HG02642 (cell line): ENCODE results near the gene HLA-DRB5.
"Not testable (repeated sequence)": the region's sequence is repeated elsewhere in the genome, so short reads cannot be mapped to it uniquely, and the experiment has no call there.

Experiments used
- ATAC-seq: cut with Tn5 transposase; IDR thresholded peaks from one replicate; pipeline ENCODE4 v1.9.1; 2021; ENCODE audit warnings: mild to moderate bottlenecking; ENCODE audit not compliant: unreplicated experiment, poor library complexity

The HLA-DRB5 gene

GRCh38 chr6:32517654-32518445 lies 12.2 kb downstream of the HLA-DRB5 start:
- ATAC-seq = no peak

DNA sequence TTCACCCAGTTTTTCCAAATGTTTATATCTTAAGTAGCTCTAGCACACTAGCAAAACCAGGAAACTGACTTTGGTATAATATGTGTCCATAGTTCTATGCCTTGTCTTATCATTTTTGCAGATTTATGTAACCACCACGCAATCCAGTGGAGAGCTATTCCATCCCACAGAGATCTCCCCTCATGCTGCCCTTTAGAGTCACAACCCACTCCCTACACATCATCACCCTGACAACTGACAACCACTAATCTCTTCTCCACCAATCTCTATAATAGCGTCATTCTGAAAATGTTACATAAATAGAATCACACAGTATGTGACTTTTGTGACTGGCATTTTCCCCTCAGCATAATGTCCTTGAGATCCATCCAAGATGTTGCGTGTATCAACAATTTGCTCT lies 29.1 kb downstream of the HLA-DRB5 start:
- ATAC-seq = no peak

- ATAC-seq = no peak
Measured at GRCh38 chr6:32492351-32492750, 37.7 kb downstream of the HLA-DRB5 start.

- ATAC-seq = no peak
Measured at GRCh38 chr6:32491700-32492099, 38.4 kb downstream of the HLA-DRB5 start.

GRCh38 chr6:32488083-32488482 lies 42.0 kb downstream of the HLA-DRB5 start:
- no peak for ATAC-seq

GRCh38 chr6:32484614-32484998 lies 45.5 kb downstream of the HLA-DRB5 start:
- no peak for ATAC-seq

DNA sequence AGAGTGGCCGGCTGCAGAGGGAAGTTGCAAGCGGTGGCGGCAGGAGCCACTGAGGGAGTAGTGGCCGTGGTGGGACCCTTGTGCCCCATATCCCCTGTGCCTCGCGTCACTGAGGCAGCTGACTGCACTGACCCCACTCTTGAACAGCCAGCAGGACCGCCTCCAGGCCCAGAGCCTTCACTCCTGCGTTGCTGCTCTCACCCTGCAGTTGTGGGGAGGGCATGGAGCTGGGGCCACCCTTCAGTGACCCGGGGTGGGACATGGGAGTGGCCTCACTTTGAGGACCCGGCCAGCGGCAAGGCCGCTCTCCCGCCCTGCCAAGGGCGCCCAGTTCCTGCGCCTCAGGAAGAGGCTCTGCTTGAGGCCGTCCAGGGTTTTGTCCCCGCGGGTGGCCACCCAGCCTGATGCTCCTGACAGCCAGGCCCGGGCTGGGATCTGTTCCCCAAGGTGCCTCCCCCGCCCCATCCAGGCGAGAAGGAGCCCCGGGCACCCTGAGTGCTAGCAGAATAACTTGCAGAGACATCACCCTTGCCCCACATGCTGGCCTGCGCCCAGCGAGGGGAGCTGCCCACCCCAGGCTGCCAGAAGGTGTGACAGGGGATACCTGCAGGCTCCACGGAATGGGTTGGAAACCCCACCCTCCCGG lies 46.0 kb downstream of the HLA-DRB5 start:
- no peak for ATAC-seq

DNA sequence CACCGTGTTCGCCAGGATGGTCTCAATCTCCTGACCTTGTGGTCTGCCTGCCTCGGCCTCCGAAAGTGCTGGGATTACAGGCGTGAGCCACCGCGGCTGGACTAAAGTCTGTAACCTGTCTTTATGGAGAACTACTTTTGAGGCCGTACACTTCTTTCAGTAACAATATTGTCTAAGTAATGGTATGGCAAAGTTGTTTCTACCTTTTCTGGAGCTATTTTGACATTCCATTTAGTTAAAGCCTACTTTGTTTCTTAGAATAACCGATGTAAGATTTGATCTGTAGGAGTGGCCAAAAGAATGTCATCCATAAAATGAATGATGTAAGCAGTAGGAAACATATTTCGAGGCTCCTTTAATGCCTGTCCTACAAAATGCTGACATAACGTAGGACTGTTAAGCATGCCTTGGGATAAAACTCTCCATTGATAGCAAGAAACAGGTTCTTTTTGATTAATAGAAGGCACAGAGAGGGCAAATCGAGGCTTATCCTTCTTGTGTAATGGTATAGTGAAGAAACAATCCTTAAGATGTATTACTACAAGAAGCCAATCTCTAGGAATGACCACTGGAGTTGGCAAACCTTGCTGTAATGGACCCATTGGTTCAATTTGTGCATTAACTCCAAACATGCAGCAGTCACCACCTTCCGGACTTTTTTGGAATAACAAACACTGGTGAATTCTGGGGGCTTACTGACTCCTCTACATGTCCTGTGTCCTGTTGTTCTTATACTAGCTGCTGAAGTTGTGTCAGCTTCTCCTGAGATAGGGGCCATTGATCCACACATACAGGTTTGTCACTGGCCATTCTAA lies 54.5 kb downstream of the HLA-DRB5 start:
- ATAC-seq = no peak

- ATAC-seq = peak; percentile 98
Measured at GRCh38 chr6:32473376-32474348, 56.4 kb downstream of the HLA-DRB5 start.

DNA sequence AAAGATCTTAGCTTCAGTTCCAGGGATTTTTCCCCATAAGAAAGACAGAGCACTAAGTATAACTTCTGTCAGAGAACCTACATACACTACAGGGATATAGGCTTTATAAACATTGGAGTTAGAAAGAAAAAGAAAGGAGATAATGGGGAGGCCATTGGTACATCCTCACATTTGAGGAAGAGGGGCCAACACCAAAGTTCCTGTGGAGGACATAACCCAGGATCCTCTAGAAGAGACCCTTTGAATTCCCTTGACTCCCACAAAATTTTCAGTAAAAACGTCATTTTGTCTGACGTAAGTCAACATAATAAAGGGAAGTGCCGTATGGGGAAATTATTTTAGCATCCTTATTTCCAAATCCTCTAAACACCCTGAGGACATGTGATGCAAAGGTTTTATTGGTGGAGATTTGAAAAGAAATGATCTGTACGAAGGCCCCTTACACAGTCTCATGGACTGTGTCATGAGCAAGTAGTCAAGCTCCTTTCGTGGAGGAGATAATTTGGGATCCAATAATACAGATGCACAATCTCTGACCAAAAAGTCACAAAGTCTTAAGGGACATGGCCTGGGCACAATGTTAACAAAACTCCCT lies 57.2 kb downstream of the HLA-DRB5 start:
- ATAC-seq = no peak

GRCh38 chr6:32467743-32468503 lies 62.2 kb downstream of the HLA-DRB5 start:
- not testable (repeated sequence) for ATAC-seq
